Measurements from ENCODE around the gene UBE2F.
"Not testable (repeated sequence)": the region's sequence is repeated elsewhere in the genome, so short reads cannot be mapped to it uniquely, and the experiment has no call there.

Gene UBE2F

DNA sequence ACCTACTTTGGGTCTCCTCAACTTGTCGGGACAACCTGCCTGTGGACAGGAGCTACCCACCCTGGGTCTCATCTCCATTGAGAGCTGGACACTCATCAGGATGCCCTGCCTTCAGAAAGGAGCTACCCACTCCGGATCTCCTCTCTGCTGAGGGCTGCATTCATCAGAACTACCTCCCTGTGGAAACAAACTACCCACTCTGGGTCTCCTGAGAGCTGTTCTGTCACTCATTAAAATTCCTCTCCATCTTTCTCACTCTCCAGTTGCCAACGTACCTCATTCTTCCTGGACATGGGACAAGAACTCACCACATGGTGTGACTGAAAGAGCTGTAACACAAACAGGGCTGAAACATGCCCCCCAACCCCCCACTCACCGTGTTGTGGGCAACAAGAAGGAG is 22.5 kb upstream of the UBE2F start:
- H3K79me2 ChIP-seq (ENCODE audit: low read length), result no peaks in the 10 kb centered on the region
- H3K4me2 ChIP-seq (ENCODE audit: low read length), result no peak overlapping the region
- no peaks in the 10 kb centered on the region for H3K4me1 ChIP-seq (ENCODE audit: low read length)
- H3K36me3 ChIP-seq (replicated peaks; ENCODE audit: low read depth, low read length), result no peaks in the 10 kb centered on the region
- H4K20me1 ChIP-seq (ENCODE audit: insufficient read depth, low read length), result no peaks in the 10 kb centered on the region
- no peak overlapping the region for H3K9ac ChIP-seq (ENCODE audit: low read length)
- H3K27me3 ChIP-seq (ENCODE audit: low read depth, low read length), result no peaks in the 10 kb centered on the region
- H2AFZ ChIP-seq (ENCODE audit: low read depth, low read length), result no peak overlapping the region
- H3K9me3 ChIP-seq (ENCODE audit: insufficient read depth, low read length), result no peaks in the 10 kb centered on the region
- no peak for TF ChIP-seq EZH2phosphoT487 (IDR thresholded peaks at IDR 0.05; ENCODE audit: low read depth)
- TF ChIP-seq, protein P1, sequence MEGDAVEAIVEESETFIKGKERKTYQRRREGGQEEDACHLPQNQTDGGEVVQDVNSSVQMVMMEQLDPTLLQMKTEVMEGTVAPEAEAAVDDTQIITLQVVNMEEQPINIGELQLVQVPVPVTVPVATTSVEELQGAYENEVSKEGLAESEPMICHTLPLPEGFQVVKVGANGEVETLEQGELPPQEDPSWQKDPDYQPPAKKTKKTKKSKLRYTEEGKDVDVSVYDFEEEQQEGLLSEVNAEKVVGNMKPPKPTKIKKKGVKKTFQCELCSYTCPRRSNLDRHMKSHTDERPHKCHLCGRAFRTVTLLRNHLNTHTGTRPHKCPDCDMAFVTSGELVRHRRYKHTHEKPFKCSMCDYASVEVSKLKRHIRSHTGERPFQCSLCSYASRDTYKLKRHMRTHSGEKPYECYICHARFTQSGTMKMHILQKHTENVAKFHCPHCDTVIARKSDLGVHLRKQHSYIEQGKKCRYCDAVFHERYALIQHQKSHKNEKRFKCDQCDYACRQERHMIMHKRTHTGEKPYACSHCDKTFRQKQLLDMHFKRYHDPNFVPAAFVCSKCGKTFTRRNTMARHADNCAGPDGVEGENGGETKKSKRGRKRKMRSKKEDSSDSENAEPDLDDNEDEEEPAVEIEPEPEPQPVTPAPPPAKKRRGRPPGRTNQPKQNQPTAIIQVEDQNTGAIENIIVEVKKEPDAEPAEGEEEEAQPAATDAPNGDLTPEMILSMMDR (IDR thresholded peaks at IDR 0.05; ENCODE audit: low read depth, low read length), result no peak
- no peak overlapping the region for H3K4me3 ChIP-seq (ENCODE audit: low read length)
- no peak overlapping the region for H3K27ac ChIP-seq (ENCODE audit: low read length)

DNA sequence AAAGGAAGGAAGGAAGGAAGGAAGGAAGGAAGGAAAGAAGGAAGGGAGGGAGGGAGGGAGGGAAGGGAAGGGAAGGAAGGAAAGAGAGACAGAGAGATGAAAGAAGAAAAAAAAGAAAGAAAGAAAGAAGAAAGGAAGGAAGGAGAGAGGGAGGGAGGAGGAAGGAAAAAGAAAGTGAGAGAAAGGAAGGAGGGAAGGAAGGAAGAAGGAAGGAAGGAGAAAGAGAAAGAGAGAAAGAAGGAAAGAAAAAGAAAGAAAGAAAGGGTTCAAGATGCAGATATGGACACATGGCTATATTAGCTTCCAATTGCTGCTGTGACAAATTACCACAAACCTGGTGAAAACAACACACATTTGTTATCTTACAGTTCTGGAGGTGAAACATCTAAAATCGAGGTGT is 20.4 kb upstream of the UBE2F start:
- H3K4me3 ChIP-seq (ENCODE audit: low read length), result no peak overlapping the region
- H3K27ac ChIP-seq (ENCODE audit: low read length), result no peak overlapping the region
- H3K36me3 ChIP-seq (replicated peaks; ENCODE audit: low read depth, low read length), result no peaks in the 10 kb centered on the region
- H3K27me3 ChIP-seq (ENCODE audit: low read depth, low read length), result no peaks in the 10 kb centered on the region
- no peaks in the 10 kb centered on the region for H3K9me3 ChIP-seq (ENCODE audit: insufficient read depth, low read length)
- TF ChIP-seq, protein P1 (IDR thresholded peaks at IDR 0.05; ENCODE audit: low read depth, low read length), result no peak
- no peak for TF ChIP-seq EZH2phosphoT487 (IDR thresholded peaks at IDR 0.05; ENCODE audit: low read depth)
- H3K9ac ChIP-seq (ENCODE audit: low read length), result no peak overlapping the region
- no peaks in the 10 kb centered on the region for H3K79me2 ChIP-seq (ENCODE audit: low read length)
- no peak overlapping the region for H2AFZ ChIP-seq (ENCODE audit: low read depth, low read length)
- H3K4me2 ChIP-seq (ENCODE audit: low read length), result no peak overlapping the region
- no peaks in the 10 kb centered on the region for H3K4me1 ChIP-seq (ENCODE audit: low read length)
- no peaks in the 10 kb centered on the region for H4K20me1 ChIP-seq (ENCODE audit: insufficient read depth, low read length)

DNA sequence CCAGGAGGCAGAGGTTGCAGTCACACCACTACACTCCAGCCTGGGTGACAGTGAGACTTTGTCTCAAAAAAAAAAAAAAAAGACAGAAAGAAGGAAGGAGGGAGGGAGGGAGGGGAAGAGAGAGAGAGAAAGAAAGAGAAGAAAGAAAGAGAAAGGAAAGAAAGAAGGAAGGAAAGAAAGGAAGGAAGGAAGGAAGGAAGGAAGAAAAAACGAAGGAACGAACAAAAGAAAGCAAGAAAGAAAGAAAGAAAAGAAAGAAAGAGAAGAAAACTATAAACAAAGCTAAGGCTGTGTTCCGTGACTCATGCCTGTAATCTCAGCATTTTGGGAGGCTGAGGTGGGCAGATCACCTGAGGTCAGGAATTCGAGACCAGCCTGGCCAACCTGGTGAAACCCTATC is 15.5 kb upstream of the UBE2F start:
- H3K9me3 ChIP-seq (ENCODE audit: insufficient read depth, low read length); H4K20me1 ChIP-seq (ENCODE audit: insufficient read depth, low read length): not testable (repeated sequence)

DNA sequence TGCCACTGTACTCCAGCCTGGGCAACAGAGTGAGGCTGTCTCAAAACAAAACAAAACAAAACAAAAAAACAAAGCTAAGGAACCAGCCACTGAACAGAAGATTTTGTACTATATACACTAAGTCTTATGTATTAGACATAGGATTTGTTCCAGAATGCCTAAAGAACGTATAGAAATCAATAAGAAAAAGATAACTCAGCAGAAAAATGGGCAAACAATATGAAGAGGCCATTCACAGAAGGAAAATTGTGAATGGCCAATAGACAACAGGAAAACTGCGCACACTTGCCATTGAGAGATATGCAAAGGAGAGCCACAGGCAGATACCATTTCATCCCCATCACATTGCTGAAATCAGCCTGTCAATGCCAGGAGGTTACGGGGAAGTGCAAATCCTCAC is 14.9 kb upstream of the UBE2F start:
- H2AFZ ChIP-seq (ENCODE audit: low read depth, low read length), result no peak overlapping the region
- H4K20me1 ChIP-seq (ENCODE audit: insufficient read depth, low read length), result no peaks in the 10 kb centered on the region
- no peaks in the 10 kb centered on the region for H3K9me3 ChIP-seq (ENCODE audit: insufficient read depth, low read length)
- no peaks in the 10 kb centered on the region for H3K79me2 ChIP-seq (ENCODE audit: low read length)
- no peaks in the 10 kb centered on the region for H3K27me3 ChIP-seq (ENCODE audit: low read depth, low read length)
- H3K4me1 ChIP-seq (ENCODE audit: low read length), result no peaks in the 10 kb centered on the region
- no peaks in the 10 kb centered on the region for H3K36me3 ChIP-seq (replicated peaks; ENCODE audit: low read depth, low read length)
- H3K4me2 ChIP-seq (ENCODE audit: low read length), result no peak overlapping the region
- TF ChIP-seq, protein P1 (IDR thresholded peaks at IDR 0.05; ENCODE audit: low read depth, low read length), result no peak
- no peak for TF ChIP-seq EZH2phosphoT487 (IDR thresholded peaks at IDR 0.05; ENCODE audit: low read depth)
- no peak overlapping the region for H3K4me3 ChIP-seq (ENCODE audit: low read length)
- H3K9ac ChIP-seq (ENCODE audit: low read length), result no peak overlapping the region
- H3K27ac ChIP-seq (ENCODE audit: low read length), result no peak overlapping the region

More for the DNA sequence above, 15.5 kb upstream of the UBE2F start:
- H3K4me2 ChIP-seq (ENCODE audit: low read length); H2AFZ ChIP-seq (ENCODE audit: low read depth, low read length); H3K27me3 ChIP-seq (ENCODE audit: low read depth, low read length); H3K9ac ChIP-seq (ENCODE audit: low read length); H3K4me1 ChIP-seq (ENCODE audit: low read length); H3K36me3 ChIP-seq (replicated peaks; ENCODE audit: low read depth, low read length); H3K79me2 ChIP-seq (ENCODE audit: low read length); H3K4me3 ChIP-seq (ENCODE audit: low read length); H3K27ac ChIP-seq (ENCODE audit: low read length): not testable (repeated sequence)

DNA sequence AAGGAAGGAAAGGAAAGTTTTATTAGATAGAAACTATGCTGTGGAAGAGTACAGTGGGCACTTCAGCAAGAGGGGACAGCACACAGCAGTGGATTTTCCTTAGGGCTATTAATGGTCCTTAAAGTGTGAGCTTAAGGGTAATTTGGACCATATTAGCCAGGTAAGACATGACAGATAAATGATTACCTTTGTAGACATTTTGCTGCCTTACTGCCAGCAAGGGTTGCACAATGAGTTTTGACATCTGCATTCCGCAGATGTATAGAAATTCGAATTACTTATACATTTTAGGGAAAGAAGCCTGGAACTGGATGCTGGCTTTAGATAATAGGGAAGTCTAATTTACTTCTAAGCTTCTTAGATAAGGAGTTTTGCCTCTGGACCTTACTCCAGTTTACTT is 14.0 kb upstream of the UBE2F start:
- Histone ChIP-seq H3K27ac (ENCODE audit: low read length) (no peak overlapping the region), H3K4me1 (ENCODE audit: low read length) (no peaks in the 10 kb centered on the region), H3K4me3 (ENCODE audit: low read length) (no peak overlapping the region), H3K9me3 (ENCODE audit: insufficient read depth, low read length) (no peaks in the 10 kb centered on the region), H2AFZ (ENCODE audit: low read depth, low read length) (no peak overlapping the region), H3K36me3 (replicated peaks; ENCODE audit: low read depth, low read length) (no peaks in the 10 kb centered on the region), H3K79me2 (ENCODE audit: low read length) (no peaks in the 10 kb centered on the region), H4K20me1 (ENCODE audit: insufficient read depth, low read length) (no peaks in the 10 kb centered on the region), H3K27me3 (ENCODE audit: low read depth, low read length) (no peaks in the 10 kb centered on the region), H3K4me2 (ENCODE audit: low read length) (no peak overlapping the region), H3K9ac (ENCODE audit: low read length) (no peak overlapping the region)
- TF ChIP-seq EZH2phosphoT487 (IDR thresholded peaks at IDR 0.05; ENCODE audit: low read depth), result no peak
- TF ChIP-seq, protein P1 (IDR thresholded peaks at IDR 0.05; ENCODE audit: low read depth, low read length), result no peak
